ENCODE results near the gene ABRACL.
A peak's percentile ranks its signal among the peaks of the same experiment; 100 is the strongest.
"Not testable (repeated sequence)": the region's sequence is repeated elsewhere in the genome, so short reads cannot be mapped to it uniquely, and the experiment has no call there.

The ABRACL gene

GRCh38 chr6:139016337-139017213 lies 12.0 kb upstream of the ABRACL start:
- Histone ChIP-seq H3K4me3 (ENCODE audit: low read length) (no peak overlapping the region), H3K4me1 (ENCODE audit: control insufficient read depth, insufficient read depth, low read length) (peaks cover 6% of the 10 kb centered on the region), H3K27me3 (ENCODE audit: control insufficient read depth, insufficient read depth, low read length) (no peaks in the 10 kb centered on the region), H3K9ac (ENCODE audit: low read length) (no peak overlapping the region), H3K36me3 (ENCODE audit: control insufficient read depth, insufficient read depth, low read length) (no peaks in the 10 kb centered on the region), H3K27ac (ENCODE audit: low read depth, low read length) (no peak overlapping the region)

DNA sequence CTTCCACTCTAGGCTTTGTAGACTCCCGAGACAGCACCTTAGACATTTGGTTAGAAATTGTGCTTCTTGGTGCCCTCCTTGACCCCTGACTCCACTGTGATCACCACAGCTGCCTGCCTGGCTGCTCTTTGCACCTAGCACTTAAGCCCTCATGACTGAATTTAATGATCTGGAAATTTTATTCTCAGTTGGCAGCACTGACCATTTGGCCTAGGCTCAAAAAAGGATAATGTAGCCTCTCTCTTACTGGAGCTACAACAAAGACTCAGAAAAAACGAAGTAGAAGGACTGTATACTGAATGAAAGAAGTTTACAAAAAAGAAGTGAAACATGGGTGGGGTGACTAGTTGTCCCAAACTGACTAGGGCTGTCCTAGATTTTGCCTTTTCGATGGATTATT lies 11.3 kb upstream of the ABRACL start:
- H3K36me3 ChIP-seq (ENCODE audit: control insufficient read depth, insufficient read depth, low read length): no peaks in the 10 kb centered on the region
- no peak overlapping the region for H3K27ac ChIP-seq (ENCODE audit: low read depth, low read length)
- no peak overlapping the region for H3K9ac ChIP-seq (ENCODE audit: low read length)
- peaks cover 6% of the 10 kb centered on the region for H3K4me1 ChIP-seq (ENCODE audit: control insufficient read depth, insufficient read depth, low read length)
- no peaks in the 10 kb centered on the region for H3K27me3 ChIP-seq (ENCODE audit: control insufficient read depth, insufficient read depth, low read length)
- H3K4me3 ChIP-seq (ENCODE audit: low read length): no peak overlapping the region

DNA sequence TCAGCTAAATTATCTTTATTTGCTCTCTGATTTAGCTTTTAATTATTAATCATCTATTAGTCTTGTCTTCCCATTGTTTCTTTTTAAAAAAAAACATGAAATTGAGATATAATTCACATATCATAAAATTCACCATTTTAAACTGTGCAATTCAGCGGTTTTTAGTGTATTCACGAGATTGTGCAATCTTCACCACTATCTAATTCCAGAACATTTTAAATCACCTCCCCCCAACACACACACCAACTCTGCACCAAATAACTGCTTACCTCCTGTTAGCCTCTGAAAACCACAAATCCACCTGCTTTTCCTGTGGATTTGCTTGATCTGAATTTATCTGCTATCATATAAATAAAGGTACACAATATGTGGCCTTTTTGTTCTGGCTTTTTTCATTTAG lies 8.8 kb upstream of the ABRACL start:
- H3K4me3 ChIP-seq (ENCODE audit: low read length): no peak overlapping the region
- no peak overlapping the region for H3K9ac ChIP-seq (ENCODE audit: low read length)
- no peaks in the 10 kb centered on the region for H3K36me3 ChIP-seq (ENCODE audit: control insufficient read depth, insufficient read depth, low read length)
- no peak overlapping the region for H3K27ac ChIP-seq (ENCODE audit: low read depth, low read length)
- H3K4me1 ChIP-seq (ENCODE audit: control insufficient read depth, insufficient read depth, low read length): peaks cover 6% of the 10 kb centered on the region
- no peaks in the 10 kb centered on the region for H3K27me3 ChIP-seq (ENCODE audit: control insufficient read depth, insufficient read depth, low read length)

DNA sequence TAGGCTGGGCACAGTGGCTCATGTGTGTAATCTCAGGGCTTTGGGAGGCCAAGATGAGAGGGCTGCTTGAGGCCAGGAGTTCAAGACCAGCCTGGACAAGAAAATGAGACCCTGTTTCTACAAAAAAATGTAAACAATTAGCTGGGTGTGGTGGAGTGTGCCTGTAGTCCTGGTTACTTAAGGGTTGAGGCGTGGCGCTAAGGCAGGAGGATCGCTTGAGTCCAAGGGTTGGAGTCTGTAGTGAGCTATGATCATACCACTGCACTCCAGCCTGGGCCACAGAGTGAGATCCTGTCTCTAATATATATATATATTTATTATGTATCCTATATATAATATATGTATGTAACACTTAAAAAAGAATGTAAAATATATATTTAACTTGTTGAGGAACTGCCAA lies 7.9 kb upstream of the ABRACL start:
- H3K4me3 ChIP-seq (ENCODE audit: low read length): no peak overlapping the region
- H3K9ac ChIP-seq (ENCODE audit: low read length): no peak overlapping the region
- peaks cover 6% of the 10 kb centered on the region for H3K4me1 ChIP-seq (ENCODE audit: control insufficient read depth, insufficient read depth, low read length)
- H3K27ac ChIP-seq (ENCODE audit: low read depth, low read length): no peak overlapping the region
- H3K36me3 ChIP-seq (ENCODE audit: control insufficient read depth, insufficient read depth, low read length): no peaks in the 10 kb centered on the region
- no peaks in the 10 kb centered on the region for H3K27me3 ChIP-seq (ENCODE audit: control insufficient read depth, insufficient read depth, low read length)

- H3K4me3 ChIP-seq (ENCODE audit: low read length); H3K4me1 ChIP-seq (ENCODE audit: control insufficient read depth, insufficient read depth, low read length); H3K9ac ChIP-seq (ENCODE audit: low read length); H3K27me3 ChIP-seq (ENCODE audit: control insufficient read depth, insufficient read depth, low read length); H3K36me3 ChIP-seq (ENCODE audit: control insufficient read depth, insufficient read depth, low read length); H3K27ac ChIP-seq (ENCODE audit: low read depth, low read length): not testable (repeated sequence)
These were observed 3.1 kb upstream of the ABRACL start for GRCh38 chr6:139025416-139025815.

DNA sequence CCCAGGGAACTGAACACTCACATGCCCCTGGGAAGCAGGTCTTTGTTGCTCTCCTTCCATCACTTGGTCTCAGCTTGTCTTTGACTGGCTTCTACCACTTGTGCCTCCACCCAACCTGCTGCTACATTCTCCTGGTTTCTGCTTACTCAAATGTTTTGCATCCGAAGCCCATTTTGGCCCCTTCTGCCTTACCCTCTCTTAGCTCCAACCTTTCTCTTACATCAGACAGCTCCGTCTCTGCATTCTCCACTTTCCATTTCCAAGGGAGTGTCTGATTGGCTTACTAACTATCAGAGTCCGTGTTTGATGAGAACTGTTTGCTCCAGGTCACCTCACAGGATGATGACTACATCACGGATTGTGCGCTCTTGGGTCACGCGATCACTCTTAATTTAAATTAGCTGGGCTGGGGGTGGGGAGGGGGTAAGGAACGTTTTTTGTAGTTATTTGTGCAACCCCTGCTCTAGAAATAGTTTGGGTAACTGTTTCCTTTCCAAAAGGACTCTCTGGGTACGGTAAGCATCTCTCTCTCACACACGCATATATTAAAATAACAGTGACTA lies 844 bp upstream of the ABRACL start:
- peak overlapping the region; percentile 82 for H3K4me3 ChIP-seq (ENCODE audit: low read length)
- H3K9ac ChIP-seq (ENCODE audit: low read length): peak overlapping the region; percentile 1
- no peaks in the 10 kb centered on the region for H3K27me3 ChIP-seq (ENCODE audit: control insufficient read depth, insufficient read depth, low read length)
- no peaks in the 10 kb centered on the region for H3K4me1 ChIP-seq (ENCODE audit: control insufficient read depth, insufficient read depth, low read length)
- H3K27ac ChIP-seq (ENCODE audit: low read depth, low read length): no peak overlapping the region
- H3K36me3 ChIP-seq (ENCODE audit: control insufficient read depth, insufficient read depth, low read length): no peaks in the 10 kb centered on the region

DNA sequence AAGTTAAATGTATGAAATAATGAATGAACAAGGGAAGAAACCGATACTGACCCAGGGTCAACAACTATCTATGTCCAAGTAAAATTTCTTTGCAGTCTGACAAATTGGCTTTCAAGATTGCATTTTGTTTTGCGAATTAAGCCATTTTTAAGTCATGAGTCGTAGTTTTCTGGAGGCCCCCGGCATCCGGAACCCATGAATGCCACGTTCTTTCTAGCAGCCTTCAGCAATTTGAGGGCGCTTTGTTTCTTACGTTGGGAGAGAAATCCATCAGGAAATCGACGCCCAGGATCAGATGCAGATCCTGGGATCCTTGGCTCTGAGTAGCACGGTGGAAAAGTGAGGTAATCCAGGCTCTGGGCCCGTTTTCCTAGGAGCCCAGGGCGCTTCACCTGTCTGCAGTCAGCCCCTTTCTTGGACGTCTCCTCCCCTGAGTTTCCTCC lies 309 bp upstream of the ABRACL start:
- Histone ChIP-seq H3K36me3 (ENCODE audit: control insufficient read depth, insufficient read depth, low read length) (no peaks in the 10 kb centered on the region), H3K4me3 (ENCODE audit: low read length) (peak overlapping the region; percentile 82), H3K27ac (ENCODE audit: low read depth, low read length) (peak overlapping the region; percentile 64), H3K4me1 (ENCODE audit: control insufficient read depth, insufficient read depth, low read length) (no peaks in the 10 kb centered on the region), H3K27me3 (ENCODE audit: control insufficient read depth, insufficient read depth, low read length) (no peaks in the 10 kb centered on the region), H3K9ac (ENCODE audit: low read length) (peak overlapping the region; percentile 43)

DNA sequence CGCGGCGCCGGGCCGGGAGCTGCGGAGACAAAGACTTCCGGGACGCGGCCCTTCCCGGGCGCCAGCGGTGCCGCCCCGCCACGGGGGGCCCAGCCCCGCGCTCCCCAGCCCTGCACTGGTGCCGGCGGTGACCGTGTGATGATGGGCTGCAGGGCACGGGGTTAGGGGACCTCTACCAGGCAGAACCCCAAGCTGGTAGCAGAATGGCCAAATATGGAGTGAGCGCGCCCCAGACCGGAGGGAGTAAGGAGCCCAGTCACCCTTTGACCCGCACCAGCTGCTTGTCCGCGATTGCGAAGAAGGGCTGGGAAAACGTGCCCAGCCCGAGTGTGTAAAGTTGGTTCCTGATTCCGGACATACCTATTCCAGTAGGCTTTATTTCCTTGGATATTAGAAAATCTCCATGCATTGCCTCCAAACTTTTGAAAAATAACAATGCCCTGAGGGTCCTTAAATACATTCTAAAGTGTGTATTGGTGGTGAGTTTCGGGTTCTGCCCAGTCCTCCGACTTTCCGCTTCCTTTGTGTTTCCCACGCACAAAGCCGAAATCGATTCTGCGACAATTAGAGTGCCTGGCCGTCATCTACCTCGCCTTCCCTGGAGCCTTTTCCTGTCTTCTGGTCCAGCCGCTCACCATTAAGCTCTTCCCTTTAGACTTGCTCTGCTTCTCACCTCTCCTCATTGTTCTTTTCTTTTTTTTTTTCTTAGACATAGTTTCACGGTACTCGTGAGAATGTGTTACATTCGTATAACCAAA lies 1.1 kb downstream of the ABRACL start:
- H3K27ac ChIP-seq (ENCODE audit: low read depth, low read length): peak overlapping the region; percentile 64
- H3K27me3 ChIP-seq (ENCODE audit: control insufficient read depth, insufficient read depth, low read length): no peaks in the 10 kb centered on the region
- no peaks in the 10 kb centered on the region for H3K4me1 ChIP-seq (ENCODE audit: control insufficient read depth, insufficient read depth, low read length)
- no peaks in the 10 kb centered on the region for H3K36me3 ChIP-seq (ENCODE audit: control insufficient read depth, insufficient read depth, low read length)
- H3K4me3 ChIP-seq (ENCODE audit: low read length): peak overlapping the region; percentile 82
- peak overlapping the region; percentile 78 for H3K9ac ChIP-seq (ENCODE audit: low read length)

- no peaks in the 10 kb centered on the region for H3K4me1 ChIP-seq (ENCODE audit: control insufficient read depth, insufficient read depth, low read length)
- H3K27me3 ChIP-seq (ENCODE audit: control insufficient read depth, insufficient read depth, low read length): no peaks in the 10 kb centered on the region
- no peak overlapping the region for H3K9ac ChIP-seq (ENCODE audit: low read length)
- H3K27ac ChIP-seq (ENCODE audit: low read depth, low read length): peak overlapping the region; percentile 64
- H3K36me3 ChIP-seq (ENCODE audit: control insufficient read depth, insufficient read depth, low read length): no peaks in the 10 kb centered on the region
- peak overlapping the region; percentile 82 for H3K4me3 ChIP-seq (ENCODE audit: low read length)
These were observed 1.9 kb downstream of the ABRACL start for GRCh38 chr6:139030228-139030963.

DNA sequence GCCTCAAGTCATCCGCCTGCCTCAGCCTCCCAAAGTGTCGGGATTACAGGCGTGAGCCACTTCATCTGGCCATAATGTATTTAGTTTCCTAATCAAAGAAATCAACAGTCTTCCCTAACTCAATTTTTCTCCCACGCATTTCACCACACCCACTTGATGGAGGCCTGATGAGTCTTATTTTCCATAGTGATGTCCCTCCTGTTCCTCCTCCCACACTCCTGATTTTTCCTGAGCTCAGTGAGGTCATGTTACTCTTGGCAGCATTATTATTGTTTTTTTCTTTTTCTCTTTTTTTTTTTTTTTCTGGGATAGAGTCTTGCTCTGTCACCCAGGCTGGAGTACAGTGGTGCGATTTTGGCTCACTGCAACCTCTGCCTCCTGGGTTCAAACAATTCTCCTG lies 8.9 kb downstream of the ABRACL start:
- H3K27ac ChIP-seq (ENCODE audit: low read depth, low read length): no peak overlapping the region

DNA sequence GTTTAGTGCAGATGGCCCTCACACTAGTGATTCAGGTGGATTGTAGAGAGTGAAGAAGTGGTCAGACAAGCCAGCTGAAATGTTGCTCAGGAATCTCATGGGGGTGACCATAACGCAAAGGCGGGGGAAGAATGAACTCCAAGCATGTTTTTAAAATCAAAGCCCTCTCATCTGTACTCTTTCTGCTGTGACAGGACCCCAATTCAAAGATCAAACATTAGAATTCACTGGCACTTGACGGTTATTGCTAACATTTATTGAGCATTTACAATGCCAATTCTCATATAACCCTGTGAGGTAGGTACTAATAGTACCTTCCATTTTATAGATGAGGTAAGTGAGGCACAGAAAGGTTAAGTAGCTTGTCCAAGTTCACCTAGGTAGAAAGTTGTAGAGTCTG lies 15.7 kb downstream of the ABRACL start:
- H3K36me3 ChIP-seq (ENCODE audit: control insufficient read depth, insufficient read depth, low read length): no peaks in the 10 kb centered on the region
- no peaks in the 10 kb centered on the region for H3K4me1 ChIP-seq (ENCODE audit: control insufficient read depth, insufficient read depth, low read length)
- no peak overlapping the region for H3K9ac ChIP-seq (ENCODE audit: low read length)
- H3K4me3 ChIP-seq (ENCODE audit: low read length): no peak overlapping the region
- no peaks in the 10 kb centered on the region for H3K27me3 ChIP-seq (ENCODE audit: control insufficient read depth, insufficient read depth, low read length)
- no peak overlapping the region for H3K27ac ChIP-seq (ENCODE audit: low read depth, low read length)

More for the DNA sequence above, 8.9 kb downstream of the ABRACL start:
- Histone ChIP-seq H3K36me3 (ENCODE audit: control insufficient read depth, insufficient read depth, low read length) (no peaks in the 10 kb centered on the region), H3K4me3 (ENCODE audit: low read length) (no peak overlapping the region), H3K4me1 (ENCODE audit: control insufficient read depth, insufficient read depth, low read length) (no peaks in the 10 kb centered on the region), H3K27me3 (ENCODE audit: control insufficient read depth, insufficient read depth, low read length) (no peaks in the 10 kb centered on the region), H3K9ac (ENCODE audit: low read length) (no peak overlapping the region)

DNA sequence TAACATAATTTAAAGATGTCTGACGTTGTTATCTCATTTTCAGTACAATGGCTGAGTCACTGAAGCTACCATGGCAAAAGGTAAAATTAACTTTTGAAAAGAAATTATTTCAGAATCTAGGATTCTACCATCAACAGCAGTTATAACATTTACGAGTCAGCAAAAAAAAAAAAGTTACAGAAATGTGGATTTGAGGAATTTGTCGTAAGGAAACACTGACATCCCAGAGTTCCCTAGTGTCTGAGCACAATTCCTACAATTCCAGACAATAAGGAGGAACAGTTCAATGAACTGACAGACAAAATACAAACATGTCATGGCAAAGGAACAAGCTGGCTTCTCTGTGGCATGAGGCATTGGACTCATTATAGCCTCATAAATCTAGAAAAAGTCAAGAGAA lies 19.1 kb downstream of the ABRACL start:
- Histone ChIP-seq H3K4me3 (ENCODE audit: low read length) (no peak overlapping the region), H3K27me3 (ENCODE audit: control insufficient read depth, insufficient read depth, low read length) (no peaks in the 10 kb centered on the region), H3K9ac (ENCODE audit: low read length) (no peak overlapping the region), H3K36me3 (ENCODE audit: control insufficient read depth, insufficient read depth, low read length) (no peaks in the 10 kb centered on the region), H3K4me1 (ENCODE audit: control insufficient read depth, insufficient read depth, low read length) (no peaks in the 10 kb centered on the region), H3K27ac (ENCODE audit: low read depth, low read length) (no peak overlapping the region)
